Activated CD4-positive, alpha-beta T cell treated with anti-CD3 and anti-CD28 coated beads, Interleukin-2, Interleukin-4, amounts not matched to agents 100 ng/mL and 50 ng/mL, durations not matched to agents 16 hours and 8 hours (primary cell): ENCODE measurements around the gene SLC20A1.
"Not testable (repeated sequence)": the region's sequence is repeated elsewhere in the genome, so short reads cannot be mapped to it uniquely, and the experiment has no call there.

Experiments used
- DNase-seq: peaks from one replicate; pipeline ENCODE4 v3.0.0-alpha.2; 2020; ENCODE audit warnings: low spot score

SLC20A1 gene, protein sequence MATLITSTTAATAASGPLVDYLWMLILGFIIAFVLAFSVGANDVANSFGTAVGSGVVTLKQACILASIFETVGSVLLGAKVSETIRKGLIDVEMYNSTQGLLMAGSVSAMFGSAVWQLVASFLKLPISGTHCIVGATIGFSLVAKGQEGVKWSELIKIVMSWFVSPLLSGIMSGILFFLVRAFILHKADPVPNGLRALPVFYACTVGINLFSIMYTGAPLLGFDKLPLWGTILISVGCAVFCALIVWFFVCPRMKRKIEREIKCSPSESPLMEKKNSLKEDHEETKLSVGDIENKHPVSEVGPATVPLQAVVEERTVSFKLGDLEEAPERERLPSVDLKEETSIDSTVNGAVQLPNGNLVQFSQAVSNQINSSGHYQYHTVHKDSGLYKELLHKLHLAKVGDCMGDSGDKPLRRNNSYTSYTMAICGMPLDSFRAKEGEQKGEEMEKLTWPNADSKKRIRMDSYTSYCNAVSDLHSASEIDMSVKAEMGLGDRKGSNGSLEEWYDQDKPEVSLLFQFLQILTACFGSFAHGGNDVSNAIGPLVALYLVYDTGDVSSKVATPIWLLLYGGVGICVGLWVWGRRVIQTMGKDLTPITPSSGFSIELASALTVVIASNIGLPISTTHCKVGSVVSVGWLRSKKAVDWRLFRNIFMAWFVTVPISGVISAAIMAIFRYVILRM

DNA sequence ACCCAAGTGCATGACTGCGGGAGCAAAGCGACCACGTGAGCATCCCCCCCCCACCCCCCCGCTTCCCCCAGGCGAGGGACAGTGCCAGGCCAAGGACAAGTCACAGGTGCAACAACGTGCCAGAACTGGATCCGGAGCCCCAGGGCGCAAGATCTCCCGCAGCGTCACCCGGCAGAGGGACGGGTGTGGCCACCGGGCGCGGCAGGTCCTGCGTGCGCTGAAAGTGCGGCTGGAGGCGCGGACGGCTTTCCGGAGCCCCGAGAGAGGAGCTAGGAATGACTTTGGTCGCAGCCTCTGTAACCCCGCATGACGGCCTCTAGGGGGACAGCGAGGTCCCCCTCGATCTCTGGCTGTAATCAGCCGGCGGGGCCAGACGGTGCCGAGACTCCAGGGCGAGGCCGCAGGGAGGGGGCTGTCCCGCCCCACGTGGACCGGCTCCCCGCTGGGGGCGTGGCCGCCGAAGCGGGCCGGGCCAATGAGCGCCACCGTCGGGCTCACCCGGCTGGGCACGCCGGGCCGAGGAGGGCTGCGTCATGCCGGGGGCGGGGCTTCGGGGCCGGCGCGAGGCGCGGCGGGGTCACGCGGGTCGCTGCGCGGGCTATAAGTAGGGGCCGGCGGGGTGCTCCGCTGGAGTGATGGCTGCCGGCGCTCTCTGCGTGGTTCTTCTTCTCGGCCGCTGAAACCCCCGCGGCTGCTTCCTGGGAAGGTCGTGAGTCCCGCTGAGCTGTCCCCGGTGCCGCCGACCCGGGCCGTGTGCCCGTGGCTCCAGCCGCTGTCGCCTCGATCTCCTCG lies at the start of gene SLC20A1:
Gene SLC20A1 (plus strand): TSS at position 630 of the 792 bp plus-strand sequence. CDS start 890 bp downstream, outside the sequence.
- peak; percentile 98 for DNase-seq

DNA sequence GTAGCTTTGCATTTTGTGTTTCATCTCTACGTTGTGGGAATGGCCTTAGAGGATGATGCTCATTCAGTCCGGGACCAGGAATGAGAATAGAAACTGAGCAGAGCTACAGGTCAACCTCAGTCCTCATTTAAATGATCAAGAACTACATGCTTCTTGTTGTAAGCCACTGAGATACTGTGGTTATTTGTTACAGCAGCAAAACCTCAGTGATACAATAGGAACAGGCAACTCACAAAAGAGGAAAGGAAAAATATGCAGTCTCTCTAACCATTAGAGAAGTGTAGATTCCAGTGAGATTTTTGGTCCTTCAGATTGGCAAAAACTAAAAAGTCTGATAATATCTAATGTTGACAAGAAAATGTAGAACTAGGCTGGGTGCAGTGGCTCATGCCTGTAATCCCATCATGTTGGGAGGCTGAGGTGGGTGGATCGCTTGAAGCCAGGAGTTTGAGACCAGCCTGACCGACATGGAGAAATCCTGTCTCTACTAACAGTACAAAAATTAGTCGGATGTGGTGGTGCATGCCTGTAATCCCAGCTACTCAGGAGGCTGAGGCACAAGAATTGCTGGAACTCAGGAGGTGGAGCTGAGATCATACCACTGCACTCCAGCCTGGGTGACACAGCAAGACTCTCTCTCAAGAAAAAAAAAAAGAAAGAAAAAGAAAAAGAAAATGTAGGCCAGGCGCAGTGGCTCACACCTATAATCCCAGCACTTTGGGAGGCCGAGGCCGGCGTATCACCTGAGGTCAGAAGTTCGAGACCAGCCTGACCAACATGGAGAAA lies 48.0 kb upstream of the SLC20A1 start:
- DNase-seq, result no peak

DNA sequence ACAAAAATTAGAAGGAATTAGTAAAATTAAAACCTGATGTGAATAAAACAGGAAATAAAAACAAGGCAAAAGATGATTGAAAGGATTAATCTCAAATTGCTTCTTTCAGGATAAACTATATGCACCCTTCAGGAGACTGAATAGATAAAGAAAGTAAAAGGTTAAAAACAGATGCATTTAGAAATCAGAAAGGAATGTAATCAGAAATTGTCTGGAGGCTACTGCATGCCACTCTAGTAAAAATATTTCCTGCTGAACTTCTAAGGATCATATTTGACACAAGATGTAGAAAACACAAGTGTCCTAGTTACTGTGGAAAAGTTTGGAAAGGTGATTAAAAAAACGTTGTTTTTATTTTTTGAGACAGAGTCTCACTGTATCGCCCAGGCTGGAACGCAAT lies 45.1 kb upstream of the SLC20A1 start:
- no peak for DNase-seq

DNA sequence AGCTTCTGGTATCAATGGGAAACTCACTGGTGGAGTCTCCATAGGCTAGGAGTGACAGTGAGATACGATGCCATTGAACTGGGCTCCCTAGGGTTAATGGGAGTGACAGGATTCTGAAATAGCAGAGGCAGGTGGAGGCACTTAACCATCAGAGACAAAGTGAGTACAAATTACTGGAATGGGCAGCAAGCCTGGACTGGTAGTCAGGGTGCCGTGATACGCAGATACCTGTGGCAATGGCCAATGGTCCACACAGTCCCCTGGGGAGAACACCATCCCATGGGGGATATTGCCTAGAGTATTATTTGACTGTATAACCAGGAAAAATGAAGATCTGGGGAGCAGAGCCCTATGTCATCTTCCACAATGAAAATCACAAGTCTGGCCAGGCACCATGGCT lies 44.0 kb upstream of the SLC20A1 start:
- DNase-seq, result no peak

DNA sequence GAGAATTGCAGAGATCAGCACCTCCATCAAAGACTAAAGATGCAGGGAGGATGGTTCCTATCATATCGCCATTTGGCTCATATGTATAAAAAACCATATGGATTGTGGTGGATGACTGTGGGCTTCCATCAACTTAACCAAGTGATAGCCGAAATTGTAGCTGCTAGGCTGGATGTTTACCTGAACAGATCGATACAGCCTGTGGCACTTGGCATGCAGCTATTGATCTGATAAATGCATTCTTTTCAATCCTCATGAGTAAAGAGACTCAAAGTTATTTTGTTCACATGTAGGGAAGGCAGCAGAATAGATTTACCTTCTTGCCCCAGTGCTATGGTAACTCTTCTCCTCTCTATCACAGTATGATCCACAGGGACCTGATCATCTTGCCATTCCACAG lies 42.8 kb upstream of the SLC20A1 start:
- no peak for DNase-seq

DNA sequence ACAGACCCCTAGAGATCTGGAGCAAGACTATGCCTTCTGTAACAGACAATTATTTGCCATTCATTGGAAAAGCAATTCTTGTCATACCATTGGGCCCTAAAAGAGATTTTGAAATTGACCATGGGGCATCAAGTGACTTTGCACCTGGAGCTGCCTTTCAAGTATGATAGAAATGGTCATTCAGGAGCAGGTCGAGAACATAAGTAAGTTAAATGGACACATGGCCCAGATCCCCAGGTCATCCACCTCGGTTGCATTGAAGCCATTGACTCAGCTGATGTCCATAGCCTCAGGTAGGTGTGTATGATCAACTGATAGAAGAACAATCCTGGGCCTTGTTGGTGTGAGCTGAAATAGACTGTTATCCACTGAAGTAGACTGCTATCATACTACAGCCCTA lies 42.0 kb upstream of the SLC20A1 start:
- no peak for DNase-seq

DNA sequence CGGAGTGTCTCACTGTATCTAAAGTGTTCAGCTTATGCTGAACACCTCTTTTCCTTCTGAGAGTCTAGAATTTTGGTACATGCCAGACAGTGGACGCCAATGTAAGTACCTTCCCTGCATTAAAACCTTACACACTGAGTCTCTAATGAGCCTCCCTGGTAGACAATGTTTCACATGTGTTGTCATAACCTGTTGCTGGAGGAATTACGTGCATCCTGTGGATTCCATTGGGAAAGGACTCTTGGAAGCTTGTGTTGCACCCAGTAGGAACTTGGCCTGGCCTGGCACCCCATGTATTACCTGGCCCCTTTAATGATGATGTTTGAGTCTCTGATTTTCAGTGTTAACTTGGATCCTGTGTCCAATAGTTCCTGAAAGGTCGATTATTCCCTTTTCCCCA lies 40.8 kb upstream of the SLC20A1 start:
- DNase-seq, result no peak

DNA sequence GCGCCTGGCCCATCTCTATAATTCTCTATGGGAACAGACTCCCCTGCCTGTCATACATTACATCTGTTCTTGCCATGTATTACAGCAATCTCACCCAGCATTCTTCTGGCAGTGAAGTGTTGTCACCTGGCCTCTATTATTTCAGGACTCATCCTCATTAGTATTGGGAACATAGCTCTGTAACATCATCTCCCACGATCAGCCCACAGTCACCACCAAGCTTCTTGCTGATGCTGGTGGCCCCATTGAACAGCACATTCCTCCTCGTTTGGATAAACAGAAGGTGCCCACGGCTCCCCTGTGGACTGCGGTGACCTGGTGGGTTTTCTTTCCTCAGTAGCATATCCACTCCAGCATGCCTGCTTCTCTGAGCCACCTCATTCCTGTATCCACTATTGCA lies 39.8 kb upstream of the SLC20A1 start:
- no peak for DNase-seq

DNA sequence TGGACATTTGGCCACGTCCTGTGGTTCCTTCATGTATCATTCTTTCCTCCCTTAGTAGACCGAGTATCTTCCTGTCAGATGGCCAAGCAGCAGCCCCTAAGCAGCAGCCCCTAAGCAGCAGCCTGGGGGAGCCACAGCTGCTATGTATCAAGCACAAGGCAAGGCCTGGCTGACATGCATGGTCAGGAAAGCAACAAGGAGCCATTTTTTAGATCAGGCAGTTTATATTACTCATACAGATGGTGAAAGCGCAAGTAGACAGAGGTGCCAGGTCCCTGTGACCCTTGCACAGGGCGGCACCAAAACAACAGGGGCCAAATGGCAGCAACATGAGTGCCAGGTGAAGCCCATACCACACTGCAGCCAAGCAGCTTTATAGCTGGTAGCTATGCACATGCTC lies 39.2 kb upstream of the SLC20A1 start:
- no peak for DNase-seq

DNA sequence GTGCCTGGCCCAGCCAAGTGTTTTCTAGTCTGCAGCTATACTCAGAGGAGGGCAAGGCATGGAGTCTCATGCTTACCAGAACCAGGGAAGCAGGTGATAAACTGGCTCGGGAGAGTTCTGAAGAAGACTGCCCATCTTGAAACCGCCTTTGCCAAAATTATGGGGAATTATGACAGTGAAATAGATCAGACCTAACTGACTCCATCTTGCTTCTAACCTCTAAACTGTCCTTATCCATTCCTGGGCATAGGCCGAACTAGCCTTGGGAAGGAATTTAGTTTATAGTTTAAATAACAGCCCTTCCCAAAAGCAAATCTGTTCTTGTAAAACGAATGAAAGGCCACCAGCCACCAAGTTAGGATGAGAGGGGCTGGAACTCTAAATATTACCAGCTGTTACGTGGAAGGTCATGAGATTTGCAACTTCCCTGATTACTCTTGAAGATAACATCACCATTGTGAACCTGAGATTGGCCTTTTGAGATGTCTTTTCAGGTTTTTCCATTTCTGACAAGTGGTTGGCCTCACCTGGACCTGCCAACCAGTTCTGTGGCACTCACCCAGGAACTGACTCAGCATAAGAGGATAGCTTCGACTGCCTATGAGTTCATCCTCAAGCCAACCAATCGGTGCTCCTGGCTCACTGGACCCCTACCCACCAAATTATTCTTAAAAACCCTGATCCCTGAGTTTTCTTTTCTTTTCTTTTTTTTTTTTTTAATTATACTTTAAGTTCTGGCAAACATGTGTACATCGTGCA lies 37.9 kb upstream of the SLC20A1 start:
- no peak for DNase-seq

DNA sequence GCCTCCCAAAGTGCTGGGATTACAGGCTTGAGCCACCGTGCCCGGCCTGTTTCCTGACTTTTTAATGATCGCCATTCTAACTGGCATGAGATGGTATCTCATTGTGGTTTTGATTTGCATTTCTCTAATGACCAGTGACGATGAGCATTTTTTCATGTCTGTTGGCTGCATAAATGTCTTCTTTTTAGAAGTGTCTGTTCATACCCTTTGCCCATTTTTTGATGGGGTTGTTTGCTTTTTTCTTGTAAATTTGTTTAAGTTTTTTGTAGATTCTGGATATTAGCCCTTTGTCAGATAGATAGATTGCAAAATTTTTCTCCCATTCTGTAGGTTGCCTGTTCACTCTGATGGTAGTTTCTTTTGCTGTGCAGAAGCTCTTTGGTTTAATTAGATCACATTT lies 36.4 kb upstream of the SLC20A1 start:
- DNase-seq, result not testable (repeated sequence)

DNA sequence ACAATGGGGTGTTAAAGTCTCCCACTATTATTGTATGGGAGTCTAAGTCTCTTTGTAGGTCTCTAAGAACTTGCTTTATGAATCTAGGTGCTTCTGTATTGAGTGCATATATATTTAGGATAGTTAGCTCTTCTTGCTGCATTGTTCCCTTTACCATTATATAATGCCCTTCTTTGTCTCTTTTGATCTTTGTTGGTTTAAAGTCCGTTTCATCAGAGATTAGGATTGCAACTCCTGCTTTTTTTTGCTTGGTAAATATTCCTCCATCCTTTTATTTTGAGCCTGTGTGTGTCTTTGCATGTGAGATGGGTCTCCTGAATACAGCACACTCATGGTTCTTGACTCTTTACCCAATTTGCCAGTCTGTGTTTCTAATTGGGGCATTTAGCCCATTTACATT lies 33.5 kb upstream of the SLC20A1 start:
- not testable (repeated sequence) for DNase-seq

DNA sequence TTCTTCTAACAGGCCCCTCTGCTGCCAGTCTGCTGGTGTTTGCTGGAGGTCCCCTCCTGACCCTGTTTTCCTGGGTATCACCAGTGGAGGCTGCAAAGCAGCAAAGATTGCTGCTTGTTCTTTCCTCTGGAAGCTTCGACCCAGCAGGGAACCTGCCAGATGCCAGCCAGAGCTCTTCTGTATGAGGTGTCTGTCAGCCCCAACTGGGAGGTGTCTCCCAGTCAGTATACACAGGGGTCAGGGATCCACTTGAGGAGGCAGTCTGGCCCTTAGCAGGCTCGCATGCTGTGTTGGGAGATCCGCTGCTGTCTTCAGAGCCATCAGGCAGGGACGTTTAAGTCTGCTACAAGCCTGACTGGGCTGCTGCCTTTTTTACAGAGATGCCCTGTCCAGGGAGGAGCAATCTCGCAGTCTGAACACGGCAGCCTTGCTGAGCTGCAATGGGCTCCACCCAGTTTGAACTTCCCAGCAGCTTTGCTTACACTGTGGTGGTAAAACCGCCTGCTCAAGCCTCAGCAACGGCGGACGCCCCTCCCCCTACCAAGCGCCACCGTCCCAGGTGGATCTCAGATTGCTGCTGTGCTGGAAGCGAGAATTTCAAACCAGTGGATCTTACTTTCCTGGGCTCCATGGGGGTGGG lies 31.4 kb upstream of the SLC20A1 start:
- no peak for DNase-seq

DNA sequence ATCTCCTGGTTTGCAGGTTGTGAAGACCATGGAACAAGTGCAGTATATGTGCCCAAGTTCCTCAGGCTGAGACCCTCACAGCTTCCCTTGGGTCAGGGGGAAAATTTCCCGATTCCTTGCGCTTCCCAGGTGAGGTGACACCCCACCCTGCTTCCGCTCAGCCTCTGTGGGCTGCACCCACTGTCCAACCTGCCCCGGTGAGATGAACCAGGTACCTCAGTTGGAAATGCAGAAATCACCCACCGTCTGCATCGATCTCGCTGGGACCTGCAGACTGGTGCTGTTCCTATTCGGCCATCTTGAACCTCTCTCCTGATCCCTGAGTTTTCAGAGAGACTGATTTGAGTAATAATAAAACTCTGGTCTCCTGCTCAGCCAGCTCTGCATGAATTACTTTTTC lies 30.7 kb upstream of the SLC20A1 start:
- no peak for DNase-seq

DNA sequence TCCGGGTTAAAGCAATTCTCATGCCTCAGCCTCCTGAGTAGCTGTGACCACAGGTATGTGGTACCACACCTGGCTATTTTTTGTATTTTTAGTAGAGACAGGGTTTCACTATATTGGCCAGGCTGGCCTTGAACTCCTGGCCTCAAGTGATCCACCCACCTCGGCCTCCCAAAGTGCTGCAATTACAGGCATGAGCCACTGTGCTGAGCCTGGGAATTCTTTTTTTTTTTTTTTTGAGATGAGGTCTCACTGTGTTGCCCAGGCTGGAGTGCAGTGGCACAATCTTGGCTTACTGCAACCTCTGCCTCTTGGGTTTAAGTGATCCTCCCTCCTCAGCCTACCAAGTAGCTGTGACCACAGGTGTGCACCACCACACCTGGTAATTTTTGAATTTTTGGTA lies 29.9 kb upstream of the SLC20A1 start:
- DNase-seq, result not testable (repeated sequence)

DNA sequence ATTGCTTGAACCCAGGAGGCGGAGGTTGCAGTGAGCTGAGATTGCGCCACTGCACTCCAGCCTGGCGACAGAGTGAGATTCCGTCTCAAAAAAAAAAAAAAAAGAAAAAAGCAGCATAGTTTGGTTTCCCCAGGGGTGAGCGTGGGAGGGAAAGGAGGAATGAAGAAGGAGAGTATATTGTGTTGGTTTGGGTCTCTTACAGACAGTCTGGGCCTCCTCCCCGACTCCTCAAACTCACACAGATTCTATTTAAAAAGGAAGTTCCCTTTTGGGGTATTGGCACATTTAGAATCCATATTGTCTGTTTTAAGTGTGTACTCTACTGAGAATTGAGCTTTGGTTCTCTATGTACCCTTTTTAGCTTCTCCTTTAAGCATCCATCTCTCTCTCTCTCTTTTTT lies 27.4 kb upstream of the SLC20A1 start:
- DNase-seq, result no peak

DNA sequence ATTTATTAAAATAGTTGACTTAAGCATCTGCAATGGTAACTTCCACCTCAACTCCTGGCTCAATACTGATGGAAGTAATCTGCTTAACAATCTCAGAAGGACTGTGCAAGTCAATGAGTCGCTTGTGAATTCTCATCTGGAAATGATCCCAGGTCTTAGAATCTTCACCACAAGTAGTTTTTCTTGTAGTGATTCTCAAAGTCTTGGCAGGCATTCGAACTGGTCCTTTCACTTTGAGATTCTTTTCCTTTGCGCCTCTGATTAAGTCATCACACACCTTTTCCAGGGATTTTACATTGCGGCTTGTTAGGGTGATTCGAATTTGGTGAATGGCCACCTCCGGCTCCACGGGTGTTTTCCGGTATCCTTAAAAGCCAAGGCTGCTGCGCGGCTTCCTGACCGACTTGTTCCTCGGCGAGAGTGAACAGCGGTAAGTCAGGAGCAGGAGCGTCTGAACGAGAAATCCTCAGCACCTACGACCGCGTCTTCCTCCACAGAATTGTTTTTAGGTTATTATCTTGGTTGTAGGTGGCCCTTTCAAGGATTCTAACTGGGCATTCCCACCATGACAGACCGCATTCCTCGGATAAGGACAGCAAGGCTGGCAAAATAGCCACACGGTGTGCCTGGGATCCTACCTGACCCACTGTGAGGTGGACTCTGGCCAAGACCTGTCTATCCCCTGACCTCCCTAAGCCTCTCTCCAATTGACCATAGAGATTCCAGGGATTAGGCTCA lies 23.8 kb upstream of the SLC20A1 start:
- DNase-seq, result no peak

DNA sequence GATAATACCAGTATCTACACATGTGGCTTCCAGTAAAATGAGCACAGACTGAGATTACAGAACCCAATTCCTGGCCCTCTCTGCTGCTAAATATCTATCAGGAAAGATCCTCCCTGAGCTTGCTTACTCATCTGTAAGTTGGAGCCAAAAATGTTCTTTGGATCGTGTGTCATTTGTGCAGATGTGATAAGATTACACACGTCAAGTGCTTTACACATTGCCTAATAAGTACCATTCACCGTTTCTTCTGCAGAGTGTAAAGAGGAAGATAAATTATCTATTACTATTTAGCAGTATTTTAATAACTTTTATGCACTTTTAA lies 23.2 kb upstream of the SLC20A1 start:
- no peak for DNase-seq

DNA sequence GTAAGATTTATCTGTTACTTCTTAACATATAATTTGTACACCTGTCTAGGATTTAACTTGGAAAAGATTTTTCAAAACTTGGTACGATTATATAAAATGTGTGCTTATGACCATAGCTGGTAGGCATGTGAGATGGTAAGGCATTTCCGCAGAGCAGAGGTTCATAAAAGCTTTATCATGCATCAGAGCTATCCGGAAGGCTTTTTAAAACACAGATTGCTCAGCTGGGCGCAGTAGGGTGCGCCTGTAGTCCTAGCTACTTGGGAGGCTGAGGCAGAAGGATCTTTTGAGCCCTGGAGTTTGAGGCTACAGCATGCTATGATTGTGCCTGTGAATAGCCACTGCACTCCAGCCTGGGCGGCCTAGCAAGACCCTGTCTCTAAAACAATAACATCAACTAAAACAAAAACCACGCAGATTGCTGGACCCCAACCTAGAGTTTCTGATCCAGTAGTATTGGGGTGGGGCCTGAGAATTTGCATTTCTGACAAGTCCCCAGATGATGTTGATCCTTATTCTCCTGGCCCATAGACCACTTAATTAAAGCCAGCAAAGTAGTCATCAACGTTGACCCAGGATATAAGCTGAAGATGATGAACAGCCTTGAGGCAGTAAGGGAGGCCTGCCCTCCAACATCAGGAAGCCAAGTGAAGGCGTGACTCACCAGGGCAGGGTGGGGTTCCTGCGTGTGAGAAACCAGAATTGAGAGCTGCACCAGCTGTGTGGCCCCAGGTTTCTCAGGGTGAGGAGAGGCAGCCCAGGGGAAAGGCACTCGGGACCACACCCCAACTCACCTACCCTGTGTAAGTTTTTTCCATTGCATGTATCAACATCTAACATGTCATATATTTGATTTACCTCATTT lies 21.6 kb upstream of the SLC20A1 start:
- peak; percentile 80 for DNase-seq
